OCI-LY7 (cell line): ENCODE data around the gene ARHGAP6.

Experiments used
- EZH2phosphoT487 ChIP-seq: fragments of 200-600 bp; sonication (generic); IDR thresholded peaks from 2 replicates; pipeline ENCODE4 v1.6.1; 2018; ENCODE audit warnings: low read depth, borderline replicate concordance, mild to moderate bottlenecking, mixed run types, antibody characterized with exemption, low read length, moderate library complexity, mixed read lengths
- TF ChIP-seq, protein P1 (sequence below): fragments of 200-600 bp; sonication (generic); conservative IDR thresholded peaks from 2 replicates; pipeline ENCODE4 v1.5.1; 2014; ENCODE audit warnings: mild to moderate bottlenecking, antibody characterized with exemption, low read length, moderate library complexity, mixed read lengths

DNA sequence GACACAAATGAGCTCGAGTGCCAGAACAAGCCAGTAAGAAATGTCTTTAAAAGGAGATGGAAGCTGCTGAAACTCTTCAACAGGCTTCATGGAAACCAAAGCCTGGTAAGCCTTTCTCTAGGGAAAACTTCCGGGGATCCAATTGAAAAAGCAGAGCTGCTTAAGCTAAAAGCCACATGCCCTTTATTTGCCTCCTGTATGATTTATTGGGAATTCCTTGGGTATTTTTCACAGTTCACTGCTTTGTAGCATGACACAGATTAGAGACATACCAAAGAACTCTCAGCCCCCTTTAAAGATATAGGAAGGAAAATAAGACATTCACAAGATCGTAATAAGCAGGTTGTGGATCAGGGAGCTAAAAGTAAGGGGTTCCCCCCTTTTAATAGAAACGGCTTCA lies 6.5 kb upstream of the ARHGAP6 start:
- no peak for TF ChIP-seq EZH2phosphoT487
- TF ChIP-seq, protein P1, sequence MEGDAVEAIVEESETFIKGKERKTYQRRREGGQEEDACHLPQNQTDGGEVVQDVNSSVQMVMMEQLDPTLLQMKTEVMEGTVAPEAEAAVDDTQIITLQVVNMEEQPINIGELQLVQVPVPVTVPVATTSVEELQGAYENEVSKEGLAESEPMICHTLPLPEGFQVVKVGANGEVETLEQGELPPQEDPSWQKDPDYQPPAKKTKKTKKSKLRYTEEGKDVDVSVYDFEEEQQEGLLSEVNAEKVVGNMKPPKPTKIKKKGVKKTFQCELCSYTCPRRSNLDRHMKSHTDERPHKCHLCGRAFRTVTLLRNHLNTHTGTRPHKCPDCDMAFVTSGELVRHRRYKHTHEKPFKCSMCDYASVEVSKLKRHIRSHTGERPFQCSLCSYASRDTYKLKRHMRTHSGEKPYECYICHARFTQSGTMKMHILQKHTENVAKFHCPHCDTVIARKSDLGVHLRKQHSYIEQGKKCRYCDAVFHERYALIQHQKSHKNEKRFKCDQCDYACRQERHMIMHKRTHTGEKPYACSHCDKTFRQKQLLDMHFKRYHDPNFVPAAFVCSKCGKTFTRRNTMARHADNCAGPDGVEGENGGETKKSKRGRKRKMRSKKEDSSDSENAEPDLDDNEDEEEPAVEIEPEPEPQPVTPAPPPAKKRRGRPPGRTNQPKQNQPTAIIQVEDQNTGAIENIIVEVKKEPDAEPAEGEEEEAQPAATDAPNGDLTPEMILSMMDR: no peak
